GM12878 (cell line): ENCODE measurements around the gene ZNF284. TPM values are rescaled to one million over a fixed set of nuclear protein-coding genes. Genes with fewer than 3 reads are reported as not detected.

Experiments used
- ATAC-seq: fragments of 200-7000 bp; cut with Tn5 transposase; 3 replicates; pipeline ENCODE4 v1.9.1; 2020; ENCODE audit warnings: mild to moderate bottlenecking, moderate library complexity
- BruUV-seq: library from RNA; stranded (reverse); fragments of 400-500 nt; replicated peaks from 2 replicates; lab custom pipeline; 2021; lab: Mats Ljungman, UMichigan
- CTCF ChIA-PET: fragments of 300-600 bp; sonication (Branson Sonifier 250); formaldehyde crosslinking; extraction: SDS; loops from one replicate; lab custom pipeline; 2021; ENCODE audit warnings: inconsistent platforms; lab: Yijun Ruan, JAX
- POLR2A ChIA-PET: fragments of 350-600 bp; formaldehyde crosslinking; extraction: SDS; loops from one replicate; lab custom pipeline; 2021; ENCODE audit warnings: inconsistent platforms; lab: Charles Lee
- RAD21 ChIA-PET: fragments of 300-600 bp; sonication (Branson Sonifier 250); formaldehyde crosslinking; loops from one replicate; lab custom pipeline; 2023; ENCODE audit warnings: antibody characterized with exemption; ENCODE audit not compliant: unreplicated experiment; lab: Charles Lee
- SMC1A ChIA-PET: fragments of 300-600 bp; sonication (Branson Sonifier 250); formaldehyde crosslinking; loops from one replicate; lab custom pipeline; 2023; ENCODE audit not compliant: unreplicated experiment, uncharacterized antibody; lab: Charles Lee
- DNase-seq: peaks from one replicate; pipeline ENCODE4 v3.0.0-alpha.2; 2011; ENCODE audit warnings: low read depth, low spot score
- FAIRE-seq: peaks from 3 replicates; lab custom pipeline; 2011; peaks lifted over from hg19 to GRCh38; lab: Jason Lieb, UNC
- H2AFZ ChIP-seq: 2 replicates; pipeline ENCODE4 v1.6.0; 2011; ENCODE audit warnings: low read depth, low read length, control low read depth; ENCODE audit not compliant: control insufficient read depth
- H3K27ac ChIP-seq: 2 replicates; pipeline ENCODE4 v1.5.1; 2011; ENCODE audit warnings: control low read depth; ENCODE audit not compliant: control insufficient read depth, insufficient read depth
- H3K27me3 ChIP-seq, 2 experiments: replicated peaks in 1 of 2; 2 replicates each; pipeline versions ENCODE4 v1.6.0 to v1.6.1; 2011; ENCODE audit warnings: low read length in 1 of 2; ENCODE audit not compliant: control insufficient read depth in 2 of 2, insufficient read depth in 2 of 2
- H3K36me3 ChIP-seq, 2 experiments: 2 replicates each; pipeline ENCODE4 v1.5.1; 2011; ENCODE audit warnings: low read length in 1 of 2; ENCODE audit not compliant: control insufficient read depth in 2 of 2, insufficient read depth in 2 of 2
- H3K4me1 ChIP-seq: 2 replicates; pipeline ENCODE4 v1.6.1; 2011; ENCODE audit warnings: mild to moderate bottlenecking, low read length, moderate library complexity, mixed read lengths; ENCODE audit not compliant: control insufficient read depth, insufficient read depth
- H3K4me2 ChIP-seq: 2 replicates; pipeline ENCODE4 v1.6.0; 2011; ENCODE audit warnings: control low read depth; ENCODE audit not compliant: control insufficient read depth, insufficient read depth
- H3K4me3 ChIP-seq: fragments of 200-600 bp; sonication (generic); 2 replicates; pipeline ENCODE4 v1.5.1; 2016
- H3K79me2 ChIP-seq: 2 replicates; pipeline ENCODE4 v1.6.0; 2011; ENCODE audit warnings: low read length; ENCODE audit not compliant: control insufficient read depth, insufficient read depth
- H3K9ac ChIP-seq: 2 replicates; pipeline ENCODE4 v1.8.0; 2011; ENCODE audit warnings: low read length, control low read depth, mixed read lengths; ENCODE audit not compliant: control insufficient read depth, insufficient read depth
- H3K9me3 ChIP-seq: replicated peaks from 3 replicates; pipeline ENCODE4 v1.5.1; 2011; ENCODE audit warnings: mild to moderate bottlenecking, low read length; ENCODE audit not compliant: control insufficient read depth, insufficient read depth
- H4K20me1 ChIP-seq: 2 replicates; pipeline ENCODE4 v1.6.0; 2011; ENCODE audit not compliant: control insufficient read depth, insufficient read depth
- CREM ChIP-seq: IDR thresholded peaks from 2 replicates; pipeline ENCODE4 v1.6.1; 2014; ENCODE audit warnings: antibody characterized with exemption, low read depth
- CTCF ChIP-seq, 3 experiments: IDR thresholded peaks in 2 of 3; conservative IDR thresholded peaks in 1 of 3; 2 replicates each; pipeline ENCODE4 v1.5.1; 2011; ENCODE audit warnings: low read depth in 3 of 3, low read length in 3 of 3, mild to moderate bottlenecking in 3 of 3, control low read depth in 2 of 3, moderate library complexity in 2 of 3, inconsistent platforms in 1 of 3, mixed read lengths in 1 of 3; ENCODE audit not compliant: control insufficient read depth in 2 of 3, insufficient read depth in 1 of 3; ENCODE audit errors: extremely low read depth in 1 of 3
- GATAD2B ChIP-seq: fragments of 450-650 bp; conservative IDR thresholded peaks from 2 replicates; pipeline ENCODE4 v1.6.1; 2017; ENCODE audit warnings: low read depth, mild to moderate bottlenecking, moderate library complexity
- HDAC6 ChIP-seq: fragments of 200-600 bp; sonication (generic); IDR thresholded peaks from one replicate; pipeline ENCODE4 v1.8.0; 2017; ENCODE audit warnings: antibody characterized with exemption; ENCODE audit not compliant: unreplicated experiment
- IKZF2 ChIP-seq, 2 experiments: fragments of 450-650 bp; IDR thresholded peaks; 2 replicates each; pipeline ENCODE4 v1.6.1; 2017; ENCODE audit warnings: mild to moderate bottlenecking in 2 of 2, moderate library complexity in 2 of 2
- MEF2B ChIP-seq: fragments of 450-650 bp; IDR thresholded peaks from 2 replicates; pipeline ENCODE4 v1.6.1; 2018; ENCODE audit warnings: mild to moderate bottlenecking, moderate library complexity; ENCODE audit not compliant: partially characterized antibody, poor library complexity, severe bottlenecking
- NFYB ChIP-seq: IDR thresholded peaks from 2 replicates; pipeline ENCODE4 v1.6.1; 2011; ENCODE audit warnings: low read depth, mild to moderate bottlenecking, low read length, improper control_type of control experiment, moderate library complexity; ENCODE audit not compliant: insufficient read depth
- PBX3 ChIP-seq: IDR thresholded peaks from 2 replicates; pipeline ENCODE4 v1.6.1; 2011; ENCODE audit warnings: mild to moderate bottlenecking, low read depth, low read length, moderate library complexity; ENCODE audit not compliant: insufficient replicate concordance
- POLR2AphosphoS2 ChIP-seq: IDR thresholded peaks from 2 replicates; pipeline ENCODE4 v1.6.1; 2011; ENCODE audit warnings: low read depth, mild to moderate bottlenecking, low read length, improper control_type of control experiment, moderate library complexity
- RAD21 ChIP-seq: IDR thresholded peaks from 2 replicates; pipeline ENCODE4 v1.6.1; 2011; ENCODE audit warnings: mild to moderate bottlenecking, low read depth, low read length, moderate library complexity; ENCODE audit not compliant: insufficient read depth
- RCOR1 ChIP-seq: conservative IDR thresholded peaks from 2 replicates; pipeline ENCODE4 v1.6.1; 2012; ENCODE audit warnings: low read depth, low read length, improper control_type of control experiment
- RELA ChIP-seq: fragments of 450-650 bp; IDR thresholded peaks from 2 replicates; pipeline ENCODE4 v1.8.0; 2014; ENCODE audit warnings: borderline replicate concordance; ENCODE audit not compliant: partially characterized antibody
- SIX5 ChIP-seq: IDR thresholded peaks from 2 replicates; pipeline ENCODE4 v1.6.1; 2011; ENCODE audit warnings: mild to moderate bottlenecking, low read depth, low read length, moderate library complexity; ENCODE audit not compliant: severe bottlenecking
- SMC3 ChIP-seq: IDR thresholded peaks from 2 replicates; pipeline ENCODE4 v1.6.1; 2011; ENCODE audit warnings: low read length, improper control_type of control experiment, borderline replicate concordance
- SP1 ChIP-seq: IDR thresholded peaks from one replicate; pipeline ENCODE4 v1.6.1; 2011; ENCODE audit warnings: low read depth, low read length
- SRF ChIP-seq, 2 experiments: IDR thresholded peaks; 2 replicates each; pipeline ENCODE4 v1.6.1; 2011; ENCODE audit warnings: low read depth in 2 of 2, low read length in 2 of 2, mild to moderate bottlenecking in 1 of 2, moderate library complexity in 1 of 2
- USF1 ChIP-seq: IDR thresholded peaks from 2 replicates; pipeline ENCODE4 v1.6.1; 2011; ENCODE audit warnings: borderline replicate concordance, low read depth, mild to moderate bottlenecking, moderate library complexity, mixed read lengths, low read length; ENCODE audit not compliant: insufficient read depth; ENCODE audit errors: extremely low read length
- WRNIP1 ChIP-seq: IDR thresholded peaks from 2 replicates; pipeline ENCODE4 v1.6.1; 2011; ENCODE audit warnings: low read depth, low read length, improper control_type of control experiment, borderline replicate concordance
- ZNF24 ChIP-seq: fragments of 450-650 bp; IDR thresholded peaks from 2 replicates; pipeline ENCODE4 v1.6.1; 2017; ENCODE audit warnings: antibody characterized with exemption, mild to moderate bottlenecking
- ZSCAN29 ChIP-seq: fragments of 450-650 bp; IDR thresholded peaks from 2 replicates; pipeline ENCODE4 v1.6.1; 2017; ENCODE audit warnings: mild to moderate bottlenecking, moderate library complexity
- WGBS: methylation state at CpG from one replicate; pipeline ENCODE4 v1.1.6; 2016; ENCODE audit warnings: low lambda C conversion rate; ENCODE audit not compliant: insufficient replicate concordance, insufficient coverage; ENCODE audit errors: missing lambda C conversion rate; 5-methylcytosine and 5-hydroxymethylcytosine counted together
- in situ Hi-C: fragments of 300-500 bp; cut with MboI; formaldehyde crosslinking; loops from 9 replicates; pipeline ENCODE4 v1.14.3; 2018; ENCODE audit warnings: mixed read lengths
- intact Hi-C: fragments of 100-400 bp; cut with micrococcal nuclease; formaldehyde crosslinking; loops from one replicate; pipeline ENCODE4 v1.14.2; 2022; ENCODE audit not compliant: unreplicated experiment
- polyA plus RNA-seq, 11 experiments: library from polyadenylated mRNA; depleted of rRNA in 4 of 11; unstranded in 6 of 11; stranded (reverse) in 5 of 11; fragments of >200 nt; fragmentation: Nextera tagmentation in 4 of 11; fragmentation: Illumina TruSeq in 1 of 11; extraction: Ambion mirVana in 4 of 11; extraction: Trizol in 1 of 11; gene quantifications; 1 replicate in 1 of 11; 2 replicates in 10 of 11; pipeline versions ENCODE4 v1.2.1 to v1.2.3, GENCODE V29; 2011 to 2016; ENCODE audit warnings: inconsistent platforms in 2 of 11, missing spikeins in 2 of 11, low read depth in 1 of 11
- total RNA-seq, 4 experiments: library from RNA; depleted of rRNA in 3 of 4; stranded (reverse); fragments of >200 nt in 3 of 4; fragmentation: Illumina TruSeq in 1 of 4; extraction: Trizol in 1 of 4; gene quantifications; 2 replicates each; pipeline versions ENCODE4 v1.2.1 to v1.2.3, GENCODE V29; 2013 to 2021

Gene ZNF284
- total and polyA plus RNA-seq, 10 of the 15 experiments (the other 5 are each of a cell fraction or from before 2014, with no cell fraction given), result 0.35 to 1.7 (median 0.60) TPM

GRCh38 chr19:44092108-44092507, 20.1 kb downstream of the ZNF284 start:
- Histone ChIP-seq H3K4me3 (no peak overlapping the region), H4K20me1 (no peaks in the 10 kb centered on the region), H3K27me3 (no peaks in the 10 kb centered on the region), H3K4me2 (no peak overlapping the region), H3K36me3 (peaks cover 0 to 6% of the 10 kb centered on the region in 2 experiments; a peak in 1 of 4 replicates), H3K79me2 (peaks cover 20% of the 10 kb centered on the region), H3K27ac (no peak overlapping the region), H3K9ac (no peak overlapping the region), H3K9me3 (no peaks in the 10 kb centered on the region; the same call in 2 of the 3 replicates), H2AFZ (no peak overlapping the region), H3K4me1 (no peaks in the 10 kb centered on the region)
- POLR2A ChIA-PET, result no interaction called here
- 64% methylated on average over 4 of the region's 4 CpGs for WGBS
- SMC1A ChIA-PET, result no interaction called here
- intact Hi-C loops (loop anchor here (10.0 kb wide), 1 partner anchor 157 kb away; the partner anchor contains the start of gene ZNF45), in situ Hi-C loops (no loop called here)
- BruUV-seq, result no TSS peak
- RAD21 ChIA-PET, result no interaction called here
- CTCF ChIA-PET, result interaction anchor here (0.7 kb wide), 1 partner anchor 10 kb away, joined by 3 read pairs; no protein-coding TSS in a partner anchor
- TF ChIP-seq PBX3 (no peak), ZNF24 (no peak), RCOR1 (no peak), CTCF (IDR thresholded peaks at IDR 0.05 in 2 of 3, conservative IDR thresholded peaks at IDR 0.05 in 1 of 3; ENCODE audit: control insufficient read depth in 2 of 3, extremely low read depth in 1 of 3, insufficient read depth in 1 of 3, low read depth in 3 of 3, low read length in 3 of 3) (no peak), POLR2AphosphoS2 (no peak), GATAD2B (no peak), CREM (no peak), SIX5 (no peak), SP1 (no peak), MEF2B (no peak), SRF (IDR thresholded peaks at IDR 0.05; ENCODE audit: low read depth in 2 of 2, low read length in 2 of 2) (no peak), USF1 (no peak), ZSCAN29 (no peak), RELA (no peak), HDAC6 (no peak), SMC3 (no peak), WRNIP1 (no peak), RAD21 (no peak), IKZF2 (IDR thresholded peaks at IDR 0.05) (no peak), NFYB (no peak)
- no peak for DNase-seq
- no peak for ATAC-seq
- no peak for FAIRE-seq
